Bladder microvascular endothelial cell (primary cell): ENCODE measurements around the gene GOLGB1. TPM values are rescaled to one million over a fixed set of nuclear protein-coding genes. Genes with fewer than 3 reads are reported as not detected.

ENCODE experiments used
- total RNA-seq: library from RNA; depleted of rRNA; stranded (reverse); fragments of >200 nt; gene quantifications from 2 replicates; pipeline ENCODE4 v1.2.3, GENCODE V29; 2014

The GOLGB1 gene
- total RNA-seq: 29.6 and 53.6 TPM in 2 replicates

GRCh38 chr3:121749276-121750086, at the start of gene GOLGB1:
Gene GOLGB1, minus strand, starts transcription at chr3:121749741. Its CDS starts 18,770 bp downstream, at chr3:121730971.

GRCh38 chr3:121660356-121661171, 89.0 kb downstream of the GOLGB1 start, which contains the start of gene HCLS1:
Gene HCLS1, minus strand, starts transcription at chr3:121660903. Its CDS starts 2,556 bp downstream, at chr3:121658347.

Other genes starting within 250 kb of the GOLGB1 start
- gene POLQ, start 203.8 kb downstream of the GOLGB1 start, total RNA-seq: 7.6 and 7.8 TPM in 2 replicates
- gene ARGFX, start 181.8 kb downstream of the GOLGB1 start, total RNA-seq: not detected in 2 replicates
- under 0.01 TPM in 1 of 2 replicates, not detected in the other for gene FBXO40, start 156.4 kb downstream of the GOLGB1 start, total RNA-seq
- 31.9 and 43.1 TPM in 2 replicates for gene HCLS1, start 88.8 kb downstream of the GOLGB1 start, total RNA-seq
- 6.3 and 18.4 TPM in 2 replicates for gene IQCB1, start 85.3 kb upstream of the GOLGB1 start, total RNA-seq
- 1.1 and 1.5 TPM in 2 replicates for gene EAF2, start 85.5 kb upstream of the GOLGB1 start, total RNA-seq
- under 0.01 and 0.31 TPM in 2 replicates for gene SLC15A2, start 144.7 kb upstream of the GOLGB1 start, total RNA-seq